HFFc6 (cell line): Measurements from ENCODE around the gene TMPRSS15. TPM values are rescaled to one million over a fixed set of nuclear protein-coding genes. Genes with fewer than 3 reads are reported as not detected.

Experiments used
- DNase-seq: peaks from one replicate; pipeline ENCODE4 v3.0.0-alpha.2; 2018
- H3K27ac Mint-ChIP-seq: 2 replicates; pipeline ENCODE4 v1.8.0; 2020; ENCODE audit warnings: mild to moderate bottlenecking, mixed read lengths
- H3K27me3 Mint-ChIP-seq: 2 replicates; pipeline ENCODE4 v1.8.0; 2021; ENCODE audit warnings: mild to moderate bottlenecking, moderate library complexity, mixed read lengths; ENCODE audit not compliant: insufficient read depth
- H3K36me3 Mint-ChIP-seq: 2 replicates; pipeline ENCODE4 v1.8.0; 2021; ENCODE audit warnings: low read depth, mixed read lengths
- H3K4me1 Mint-ChIP-seq: 2 replicates; pipeline ENCODE4 v1.8.0; 2020; ENCODE audit warnings: low read depth, mixed read lengths
- H3K4me3 Mint-ChIP-seq: 2 replicates; pipeline ENCODE4 v1.8.0; 2020; ENCODE audit warnings: mild to moderate bottlenecking, moderate library complexity, mixed read lengths
- H3K9me3 Mint-ChIP-seq: 2 replicates; pipeline ENCODE4 v1.8.0; 2020; ENCODE audit warnings: mild to moderate bottlenecking, mixed read lengths
- CTCF ChIP-seq: fragments of 200-600 bp; sonication (generic); IDR thresholded peaks from 2 replicates; pipeline ENCODE4 v1.5.0; 2021; ENCODE audit warnings: antibody characterized with exemption, mild to moderate bottlenecking
- total RNA-seq, 6 experiments: library from RNA; stranded (reverse); fragmentation: NEBNext Ultra II Directional; extraction: Animal tissue kit (Norgen Biotek cat#: 25700); gene quantifications; 2 replicates in 1 of 6; 3 replicates in 5 of 6; pipeline ENCODE4 v1.2.3, GENCODE V29; 2021

The TMPRSS15 gene
- total RNA-seq, 6 experiments from 2014 or later = not detected

- no peak for TF ChIP-seq CTCF
- no peak for DNase-seq
- Mint-ChIP-seq H3K4me1 (no peaks in the 10 kb centered on the region), H3K4me3 (no peak overlapping the region), H3K27ac (no peak overlapping the region), H3K36me3 (no peaks in the 10 kb centered on the region), H3K27me3 (no peaks in the 10 kb centered on the region), H3K9me3 (peaks cover 35% of the 10 kb centered on the region)
Observed at GRCh38 chr21:18430341-18430740, 26.8 kb upstream of the TMPRSS15 start.

DNA sequence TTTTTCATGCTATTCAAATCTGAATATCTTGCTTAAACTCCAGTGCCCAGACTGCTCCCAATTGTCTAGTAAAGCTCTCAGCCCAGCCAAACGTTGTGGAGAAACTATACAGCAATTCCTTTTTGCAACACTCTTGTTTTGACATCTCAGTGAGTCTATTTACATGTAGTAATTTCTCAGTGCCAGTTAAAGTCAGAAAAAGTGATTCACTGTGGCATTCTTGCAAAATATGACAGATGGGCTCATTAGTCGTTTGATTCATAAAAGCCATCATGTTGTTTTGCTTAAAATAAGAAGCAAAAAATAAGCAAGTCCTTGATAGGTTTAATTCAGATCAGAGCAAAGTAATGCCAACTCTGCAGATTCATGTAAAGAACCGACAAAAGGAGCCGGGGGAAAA is 20.7 kb upstream of the TMPRSS15 start:
- H3K9me3 Mint-ChIP-seq = peaks cover 53% of the 10 kb centered on the region

DNA sequence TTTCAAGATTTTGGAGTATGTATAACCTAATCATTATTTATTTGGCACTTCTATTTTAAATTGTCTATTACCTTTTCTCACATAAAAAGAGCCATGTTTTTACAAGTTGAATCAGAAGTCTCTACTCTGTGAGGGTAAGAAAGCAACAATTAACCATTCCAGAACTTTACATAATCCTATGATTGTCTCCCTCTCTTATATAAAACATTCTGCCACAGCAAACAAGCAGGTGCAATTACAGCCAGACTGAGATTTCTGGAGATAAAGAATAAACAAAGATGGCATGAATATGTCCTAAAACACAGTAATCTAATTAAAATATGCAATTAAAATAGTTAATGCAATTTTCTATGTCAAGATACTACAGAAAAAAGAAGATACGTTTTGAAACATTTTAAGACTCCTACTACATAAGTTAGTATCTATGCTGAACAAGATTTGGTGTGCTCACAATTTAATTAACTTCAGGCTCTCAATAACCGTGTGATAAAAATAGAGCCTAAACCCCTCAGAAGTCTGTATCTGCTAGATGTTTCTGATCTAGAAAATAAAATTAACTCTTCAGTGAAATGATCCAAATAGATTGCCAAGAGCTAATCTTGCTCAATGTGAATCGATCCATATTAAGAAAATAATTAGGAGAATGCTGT is 13.7 kb upstream of the TMPRSS15 start:
- Mint-ChIP-seq H3K27me3 (no peaks in the 10 kb centered on the region), H3K4me1 (no peaks in the 10 kb centered on the region), H3K27ac (no peak overlapping the region), H3K4me3 (no peak overlapping the region), H3K9me3 (peaks cover 55% of the 10 kb centered on the region), H3K36me3 (no peaks in the 10 kb centered on the region)
- no peak for DNase-seq
- no peak for TF ChIP-seq CTCF

More for the DNA sequence above, 20.7 kb upstream of the TMPRSS15 start:
- no peaks in the 10 kb centered on the region for H3K4me1 Mint-ChIP-seq
- no peaks in the 10 kb centered on the region for H3K27me3 Mint-ChIP-seq
- no peak overlapping the region for H3K4me3 Mint-ChIP-seq
- DNase-seq = no peak
- no peak overlapping the region for H3K27ac Mint-ChIP-seq
- no peak for TF ChIP-seq CTCF
- H3K36me3 Mint-ChIP-seq = 0 out of 2 replicates have a peak, but pooled peaks cover 8% of the 10 kb centered on the region

GRCh38 chr21:18411565-18411964 is 8.0 kb upstream of the TMPRSS15 start:
- Mint-ChIP-seq H3K4me3 (no peak overlapping the region), H3K4me1 (no peaks in the 10 kb centered on the region), H3K27ac (no peak overlapping the region), H3K27me3 (no peaks in the 10 kb centered on the region), H3K9me3 (peaks cover 48% of the 10 kb centered on the region), H3K36me3 (no peaks in the 10 kb centered on the region)
- no peak for DNase-seq
- TF ChIP-seq CTCF = no peak

- DNase-seq = no peak
- no peaks in the 10 kb centered on the region for H3K36me3 Mint-ChIP-seq
- H3K9me3 Mint-ChIP-seq = peaks cover 52% of the 10 kb centered on the region
- no peak overlapping the region for H3K4me3 Mint-ChIP-seq
- H3K27ac Mint-ChIP-seq = no peak overlapping the region
- TF ChIP-seq CTCF = no peak
- H3K4me1 Mint-ChIP-seq = no peaks in the 10 kb centered on the region
- H3K27me3 Mint-ChIP-seq = no peaks in the 10 kb centered on the region
Observed at GRCh38 chr21:18409579-18409978, 6.0 kb upstream of the TMPRSS15 start.
